HepG2 (cell line): ENCODE results near the gene GMFB. TPM values are rescaled to one million over a fixed set of nuclear protein-coding genes. Genes with fewer than 3 reads are reported as not detected.

Source experiments
- AKNA ChIP-seq: sonication (generic); formaldehyde crosslinking; IDR thresholded peaks from 2 replicates; pipeline ENCODE4 v1.4.0; 2020; ENCODE audit warnings: missing genetic modification reagents, borderline replicate concordance
- BRD4 ChIP-seq: sonication (generic); formaldehyde crosslinking; IDR thresholded peaks from 2 replicates; pipeline ENCODE4 v1.4.0; 2020; ENCODE audit warnings: missing genetic modification reagents
- CBX2 ChIP-seq, 2 experiments: fragments of 200-600 bp in 1 of 2; sonication (generic); formaldehyde crosslinking in 1 of 2; IDR thresholded peaks; 2 replicates each; pipeline versions ENCODE4 v1.7.0 to v1.8.1; 2018 to 2022; ENCODE audit warnings: low read depth in 2 of 2, low read length in 1 of 2, mild to moderate bottlenecking in 1 of 2, missing genetic modification reagents in 1 of 2
- CHD4 ChIP-seq: fragments of 200-600 bp; sonication (generic); IDR thresholded peaks from 2 replicates; pipeline ENCODE4 v1.7.0; 2017; ENCODE audit warnings: mild to moderate bottlenecking, low read length, borderline replicate concordance
- FOSL2 ChIP-seq: sonication (generic); formaldehyde crosslinking; IDR thresholded peaks from 2 replicates; pipeline ENCODE4 v1.4.0; 2020; ENCODE audit warnings: missing genetic modification reagents
- HMGA1 ChIP-seq: sonication (generic); formaldehyde crosslinking; conservative IDR thresholded peaks from 2 replicates; pipeline ENCODE4 v1.4.0; 2020; ENCODE audit warnings: missing genetic modification reagents
- MBD4 ChIP-seq: IDR thresholded peaks from 2 replicates; pipeline ENCODE4 v1.6.1; 2012; ENCODE audit warnings: low read length, inconsistent platforms, borderline replicate concordance
- MTERF4 ChIP-seq: sonication (generic); formaldehyde crosslinking; IDR thresholded peaks from 2 replicates; pipeline ENCODE4 v1.8.0; 2023; ENCODE audit warnings: mild to moderate bottlenecking, missing genetic modification reagents
- MXI1 ChIP-seq: IDR thresholded peaks from 3 replicates; pipeline ENCODE4 v1.6.1; 2012; ENCODE audit warnings: low read depth, low read length, inconsistent platforms, borderline replicate concordance
- RXRB ChIP-seq: IDR thresholded peaks from 2 replicates; pipeline ENCODE4 v1.6.1; 2016; ENCODE audit warnings: borderline replicate concordance, missing genetic modification reagents, missing compliant biosample characterization
- TFDP2 ChIP-seq: sonication (generic); formaldehyde crosslinking; IDR thresholded peaks from 2 replicates; pipeline ENCODE4 v1.4.0; 2020; ENCODE audit warnings: missing genetic modification reagents
- USF2 ChIP-seq, 2 experiments: sonication (generic) in 1 of 2; formaldehyde crosslinking in 1 of 2; IDR thresholded peaks; 2 replicates each; pipeline versions ENCODE4 v1.5.1 to v1.6.1; 2011 to 2020; ENCODE audit warnings: borderline replicate concordance in 1 of 2, low read depth in 1 of 2, low read length in 1 of 2, mild to moderate bottlenecking in 1 of 2, missing genetic modification reagents in 1 of 2, moderate library complexity in 1 of 2
- XBP1 ChIP-seq: sonication (generic); formaldehyde crosslinking; IDR thresholded peaks from 2 replicates; pipeline ENCODE4 v1.5.0; 2020; ENCODE audit warnings: missing genetic modification reagents
- YEATS4 ChIP-seq: sonication (generic); formaldehyde crosslinking; IDR thresholded peaks from 2 replicates; pipeline ENCODE4 v1.4.0; 2020; ENCODE audit warnings: missing genetic modification reagents, borderline replicate concordance
- ZFP36L1 ChIP-seq: sonication (generic); formaldehyde crosslinking; IDR thresholded peaks from 2 replicates; pipeline ENCODE4 v1.8.0; 2022; ENCODE audit warnings: mild to moderate bottlenecking, missing genetic modification reagents, moderate library complexity
- ZFY ChIP-seq: sonication (generic); formaldehyde crosslinking; IDR thresholded peaks from 2 replicates; pipeline ENCODE4 v1.4.0; 2020; ENCODE audit warnings: missing genetic modification reagents
- ZNF253 ChIP-seq: sonication (generic); formaldehyde crosslinking; IDR thresholded peaks from 2 replicates; pipeline ENCODE4 v1.8.0; 2022; ENCODE audit warnings: mild to moderate bottlenecking, missing genetic modification reagents, borderline replicate concordance
- ZNF513 ChIP-seq: sonication (generic); formaldehyde crosslinking; conservative IDR thresholded peaks from 2 replicates; pipeline ENCODE4 v1.5.0; 2020; ENCODE audit warnings: missing genetic modification reagents
- ZNF614 ChIP-seq: IDR thresholded peaks from 2 replicates; pipeline ENCODE4 v1.6.1; 2018; ENCODE audit warnings: missing biosample characterization, missing genetic modification reagents, inconsistent platforms, borderline replicate concordance
- polyA plus RNA-seq, 8 experiments: library from polyadenylated mRNA; depleted of rRNA in 3 of 8; stranded (reverse) in 7 of 8; unstranded in 1 of 8; fragments of >200 nt; fragmentation: Illumina TruSeq in 4 of 8; extraction: Trizol in 4 of 8; gene quantifications; 2 replicates each; pipeline versions ENCODE4 v1.2.1 to v1.2.3, GENCODE V29; 2011 to 2016; ENCODE audit warnings: low read depth in 4 of 8, missing spikeins in 1 of 8, mixed read lengths in 1 of 8; ENCODE audit not compliant: insufficient read depth in 1 of 8
- total RNA-seq, 5 experiments: library from RNA; depleted of rRNA; stranded (reverse); fragments of >200 nt; fragmentation: Illumina TruSeq; extraction: Trizol; gene quantifications; 2 replicates each; pipeline ENCODE4 v1.2.3, GENCODE V29; 2016; ENCODE audit warnings: low read depth in 1 of 5

GMFB gene
- total and polyA plus RNA-seq, 2 of the 13 experiments (the other 11 are each of a cell fraction or from before 2014, with no cell fraction given) = 17.3 to 68.2 TPM

- TF ChIP-seq ZNF253 (CRISPR knock-in tag) = no peak
- no peak for TF ChIP-seq RXRB (CRISPR knock-in tag)
- no peak for TF ChIP-seq HMGA1 (CRISPR knock-in tag)
- no peak for TF ChIP-seq YEATS4 (CRISPR knock-in tag)
- no peak for TF ChIP-seq AKNA
- no peak for TF ChIP-seq MTERF4 (CRISPR knock-in tag)
- 0 out of 2 replicates have a peak, but pooled peaks have one; percentile 16 for TF ChIP-seq TFDP2 (CRISPR knock-in tag)
- no peak for TF ChIP-seq ZFP36L1 (CRISPR knock-in tag)
- TF ChIP-seq XBP1 = no peak
- TF ChIP-seq BRD4 (CRISPR knock-in tag) = no peak
- TF ChIP-seq MBD4 = no peak
- no peak for TF ChIP-seq USF2 (IDR thresholded peaks at IDR 0.05; ENCODE audit: low read depth, low read length)
- TF ChIP-seq USF2 (CRISPR knock-in tag; IDR thresholded peaks at IDR 0.05; ENCODE audit: borderline replicate concordance) = no peak
- 0 out of 2 replicates have a peak, but pooled peaks have one; percentile 17 for TF ChIP-seq ZNF614
- TF ChIP-seq FOSL2 = no peak
- TF ChIP-seq MXI1 = no peak
- no peak for TF ChIP-seq ZFY (CRISPR knock-in tag)
- no peak for TF ChIP-seq ZNF513
- no peak for TF ChIP-seq CHD4
- no peak for TF ChIP-seq CBX2 (IDR thresholded peaks at IDR 0.05; ENCODE audit: low read depth, low read length)
- no peak for TF ChIP-seq CBX2 (CRISPR knock-in tag; IDR thresholded peaks at IDR 0.05; ENCODE audit: low read depth)
Measured at GRCh38 chr14:54503486-54503885, 14.7 kb upstream of the GMFB start (continued).
